Stimulated activated CD4-positive, alpha-beta T cell treated with anti-CD3 and anti-CD28 coated beads, Interleukin-1b, Interleukin-23, amount 100 ng/mL, for 1 hour (primary cell): ENCODE results near the gene TMIGD1.

Experiments
- DNase-seq, 2 donors: peaks; one replicate each; pipeline ENCODE4 v3.0.0-alpha.2; 2020; ENCODE audit warnings: low read depth in 2 of 2

The TMIGD1 gene

GRCh38 chr17:30333503-30334360 is at the start of gene TMIGD1:
Gene TMIGD1 (minus strand): TSS chr17:30334057. CDS start chr17:30332133, 1,924 bp downstream.
- DNase-seq, result no peak

GRCh38 chr17:30382345-30382744 is 48.5 kb upstream of the TMIGD1 start:
- no peak for DNase-seq

GRCh38 chr17:30381340-30381659 is 47.4 kb upstream of the TMIGD1 start:
- no peak for DNase-seq

- DNase-seq, result no peak
Measured at GRCh38 chr17:30380643-30381339, 46.9 kb upstream of the TMIGD1 start.

- DNase-seq, result no peak
Measured at GRCh38 chr17:30379903-30380381, 46.1 kb upstream of the TMIGD1 start.

GRCh38 chr17:30379303-30379902 is 45.5 kb upstream of the TMIGD1 start:
- DNase-seq, result no peak

- DNase-seq, result peak; percentile 93 to 96
Measured at GRCh38 chr17:30378825-30379302, 45.0 kb upstream of the TMIGD1 start, which contains the start of gene CPD. Gene CPD (plus strand): TSS chr17:30378927. CDS start chr17:30378981, 54 bp downstream.

GRCh38 chr17:30378241-30378824 is 44.5 kb upstream of the TMIGD1 start:
- DNase-seq, result peak in 1 of 2 donors; percentile 36

GRCh38 chr17:30377574-30378240 is 43.9 kb upstream of the TMIGD1 start:
- DNase-seq, result no peak

- no peak for DNase-seq
Measured at GRCh38 chr17:30376621-30377452, 43.0 kb upstream of the TMIGD1 start.

GRCh38 chr17:30375661-30376060 is 41.8 kb upstream of the TMIGD1 start:
- no peak for DNase-seq

- no peak for DNase-seq
Measured at GRCh38 chr17:30372755-30373154, 38.9 kb upstream of the TMIGD1 start.

GRCh38 chr17:30369995-30370394 is 36.1 kb upstream of the TMIGD1 start:
- DNase-seq, result no peak

GRCh38 chr17:30368912-30369720 is 35.3 kb upstream of the TMIGD1 start:
- DNase-seq, result no peak

GRCh38 chr17:30366536-30366935 is 32.7 kb upstream of the TMIGD1 start:
- DNase-seq, result no peak

- peak; percentile 39 to 50 for DNase-seq
Measured at GRCh38 chr17:30363715-30364202, 29.9 kb upstream of the TMIGD1 start.

- no peak for DNase-seq
Measured at GRCh38 chr17:30361766-30362279, 28.0 kb upstream of the TMIGD1 start.

- DNase-seq, result no peak
Measured at GRCh38 chr17:30360086-30360808, 26.4 kb upstream of the TMIGD1 start.
